ENCODE data around the gene SIK3.

SIK3 gene

GRCh38 chr11:117110294-117110950 is 12.2 kb upstream of the SIK3 start:
- DNase-seq (ENCODE audit: low read depth): no peak

GRCh38 chr11:117107701-117108590 is 9.7 kb upstream of the SIK3 start:
- peak; percentile 62 for DNase-seq (ENCODE audit: low read depth)

- no peak for DNase-seq (ENCODE audit: low read depth)
Observed at GRCh38 chr11:117100556-117100955, 2.3 kb upstream of the SIK3 start.

GRCh38 chr11:117099696-117100095 is 1.5 kb upstream of the SIK3 start:
- DNase-seq (ENCODE audit: low read depth): no peak

GRCh38 chr11:117097389-117098268 is 599 bp downstream of the SIK3 start:
- DNase-seq (ENCODE audit: low read depth): peak; percentile 8

GRCh38 chr11:117097014-117097388 is 1.2 kb downstream of the SIK3 start:
- DNase-seq (ENCODE audit: low read depth): no peak

GRCh38 chr11:117096201-117096991 is 1.8 kb downstream of the SIK3 start:
- no peak for DNase-seq (ENCODE audit: low read depth)

- peak; percentile 61 for DNase-seq (ENCODE audit: low read depth)
Observed at GRCh38 chr11:117095284-117096161, 2.7 kb downstream of the SIK3 start.

- no peak for DNase-seq (ENCODE audit: low read depth)
Observed at GRCh38 chr11:117094776-117095175, 3.5 kb downstream of the SIK3 start.

GRCh38 chr11:117092951-117093590 is 5.2 kb downstream of the SIK3 start:
- DNase-seq (ENCODE audit: low read depth): no peak

- DNase-seq (ENCODE audit: low read depth): no peak
Observed at GRCh38 chr11:117091753-117092477, 6.3 kb downstream of the SIK3 start.

- DNase-seq (ENCODE audit: low read depth): no peak
Observed at GRCh38 chr11:117090111-117090706, 8.0 kb downstream of the SIK3 start.

GRCh38 chr11:117089685-117090084 is 8.5 kb downstream of the SIK3 start:
- peak; percentile 35 for DNase-seq (ENCODE audit: low read depth)

GRCh38 chr11:117087446-117087845 is 10.8 kb downstream of the SIK3 start:
- DNase-seq (ENCODE audit: low read depth): no peak

- peak; percentile 51 for DNase-seq (ENCODE audit: low read depth)
Observed at GRCh38 chr11:117084992-117085391, 13.2 kb downstream of the SIK3 start.

GRCh38 chr11:117083011-117083935 is 15.0 kb downstream of the SIK3 start:
- no peak for DNase-seq (ENCODE audit: low read depth)

- no peak for DNase-seq (ENCODE audit: low read depth)
Observed at GRCh38 chr11:117081908-117082307, 16.3 kb downstream of the SIK3 start.

- DNase-seq (ENCODE audit: low read depth): no peak
Observed at GRCh38 chr11:117080370-117080769, 17.9 kb downstream of the SIK3 start.
